Astrocyte (in vitro differentiated cells and primary cell): Measurements from ENCODE around the gene PDP2. TPM values are rescaled to one million over a fixed set of nuclear protein-coding genes. Genes with fewer than 3 reads are reported as not detected.

Experiments used
- DNase-seq: peaks from one replicate; pipeline ENCODE4 v3.0.0-alpha.2; 2010; ENCODE audit warnings: low read depth
- FAIRE-seq: peaks from 2 replicates; lab custom pipeline; 2011; peaks lifted over from hg19 to GRCh38; lab: Jason Lieb, UNC
- H2AFZ ChIP-seq: 2 replicates; pipeline ENCODE4 v1.6.0; 2012; ENCODE audit warnings: low read depth, low read length, inconsistent platforms
- H3K27ac ChIP-seq: 2 replicates; pipeline ENCODE4 v1.5.1; 2011; ENCODE audit warnings: low read depth, low read length, inconsistent platforms
- H3K27me3 ChIP-seq: 2 replicates; pipeline ENCODE4 v1.6.0; 2011; ENCODE audit warnings: low read length, inconsistent platforms; ENCODE audit not compliant: insufficient read depth
- H3K36me3 ChIP-seq: 2 replicates; pipeline ENCODE4 v1.5.1; 2011; ENCODE audit warnings: low read length, inconsistent platforms; ENCODE audit not compliant: insufficient read depth
- H3K4me1 ChIP-seq: 2 replicates; pipeline ENCODE4 v1.5.1; 2011; ENCODE audit warnings: low read length, inconsistent platforms; ENCODE audit not compliant: insufficient read depth
- H3K4me2 ChIP-seq: 2 replicates; pipeline ENCODE4 v1.6.0; 2012; ENCODE audit warnings: low read length, inconsistent platforms
- H3K4me3 ChIP-seq: 2 replicates; pipeline ENCODE4 v1.5.1; 2011; ENCODE audit warnings: low read depth, mild to moderate bottlenecking, low read length, inconsistent platforms; ENCODE audit not compliant: insufficient read depth
- H3K79me2 ChIP-seq: 2 replicates; pipeline ENCODE4 v1.6.0; 2012; ENCODE audit warnings: mild to moderate bottlenecking, low read length, inconsistent platforms; ENCODE audit not compliant: insufficient read depth
- H3K9ac ChIP-seq: 2 replicates; pipeline ENCODE4 v1.6.0; 2012; ENCODE audit warnings: mild to moderate bottlenecking, low read length, inconsistent platforms
- H3K9me3 ChIP-seq: 2 replicates; pipeline ENCODE4 v1.5.1; 2012; ENCODE audit warnings: low read depth, mild to moderate bottlenecking, low read length, inconsistent platforms; ENCODE audit not compliant: insufficient read depth
- H4K20me1 ChIP-seq: 2 replicates; pipeline ENCODE4 v1.6.0; 2012; ENCODE audit warnings: low read length, inconsistent platforms; ENCODE audit not compliant: insufficient read depth
- H3K27ac Mint-ChIP-seq: one replicate; pipeline ENCODE4 v1.8.0; 2021; ENCODE audit warnings: mild to moderate bottlenecking, mixed read lengths; ENCODE audit not compliant: unreplicated experiment
- H3K27me3 Mint-ChIP-seq: one replicate; pipeline ENCODE4 v1.8.0; 2021; ENCODE audit warnings: low read depth, mixed read lengths; ENCODE audit not compliant: unreplicated experiment
- H3K36me3 Mint-ChIP-seq: one replicate; pipeline ENCODE4 v1.8.0; 2021; ENCODE audit warnings: low read depth, mixed read lengths; ENCODE audit not compliant: unreplicated experiment
- H3K4me1 Mint-ChIP-seq: one replicate; pipeline ENCODE4 v1.8.0; 2021; ENCODE audit warnings: low read depth, mixed read lengths; ENCODE audit not compliant: unreplicated experiment
- H3K4me3 Mint-ChIP-seq: one replicate; pipeline ENCODE4 v1.8.0; 2021; ENCODE audit warnings: mild to moderate bottlenecking, moderate library complexity, mixed read lengths; ENCODE audit not compliant: unreplicated experiment
- H3K9me3 Mint-ChIP-seq: one replicate; pipeline ENCODE4 v1.8.0; 2021; ENCODE audit warnings: mild to moderate bottlenecking, mixed read lengths; ENCODE audit not compliant: unreplicated experiment
- EZH2 ChIP-seq: IDR thresholded peaks from 2 replicates; pipeline ENCODE4 v1.6.1; 2012; ENCODE audit warnings: mild to moderate bottlenecking, low read length, inconsistent platforms; ENCODE audit not compliant: insufficient read depth
- total RNA-seq: library from RNA; stranded (reverse); gene quantifications from 2 replicates; pipeline ENCODE4 v1.2.1, GENCODE V29; 2021
- TF ChIP-seq, protein P1 (sequence below): IDR thresholded peaks from 2 replicates; pipeline ENCODE4 v1.5.1; 2011; ENCODE audit warnings: low read depth, mild to moderate bottlenecking, inconsistent platforms, low read length, moderate library complexity; ENCODE audit not compliant: insufficient read depth

The PDP2 gene
- total RNA-seq, 1 donor from 2014 or later: 16.8 TPM

DNA sequence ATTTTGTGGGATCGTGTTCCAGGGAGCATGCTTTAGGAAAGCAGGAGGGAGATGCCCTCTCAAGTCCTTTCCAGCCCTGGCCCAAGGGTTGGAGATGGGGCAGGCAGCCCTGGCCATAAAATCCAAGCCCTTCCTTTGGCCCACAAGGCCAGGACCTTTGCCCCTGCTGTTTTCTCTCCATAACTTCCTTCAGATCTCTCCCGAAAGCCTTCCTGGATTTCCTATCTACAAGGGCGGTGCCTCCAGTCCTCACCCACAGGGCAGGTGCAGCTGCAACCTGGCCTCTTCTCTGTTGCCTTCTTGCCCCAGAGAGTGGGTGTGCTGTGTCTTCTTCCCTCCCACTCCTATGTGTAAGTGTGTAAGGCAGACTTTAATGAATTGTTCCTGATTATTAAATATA lies 8.5 kb upstream of the PDP2 start:
- Mint-ChIP-seq H3K4me3 (no peak overlapping the region), H3K27ac (no peak overlapping the region), H3K36me3 (no peaks in the 10 kb centered on the region), H3K9me3 (no peaks in the 10 kb centered on the region), H3K4me1 (peaks cover 14% of the 10 kb centered on the region), H3K27me3 (peaks cover 3% of the 10 kb centered on the region)
- Histone ChIP-seq H3K27ac (no peak overlapping the region), H3K79me2 (no peaks in the 10 kb centered on the region), H3K4me3 (no peak overlapping the region), H4K20me1 (no peaks in the 10 kb centered on the region), H2AFZ (no peak overlapping the region), H3K4me2 (no peak overlapping the region), H3K4me1 (peaks cover 23% of the 10 kb centered on the region), H3K9ac (no peak overlapping the region), H3K9me3 (no peaks in the 10 kb centered on the region), H3K36me3 (no peaks in the 10 kb centered on the region), H3K27me3 (no peaks in the 10 kb centered on the region)
- no peak for TF ChIP-seq EZH2
- TF ChIP-seq, protein P1, sequence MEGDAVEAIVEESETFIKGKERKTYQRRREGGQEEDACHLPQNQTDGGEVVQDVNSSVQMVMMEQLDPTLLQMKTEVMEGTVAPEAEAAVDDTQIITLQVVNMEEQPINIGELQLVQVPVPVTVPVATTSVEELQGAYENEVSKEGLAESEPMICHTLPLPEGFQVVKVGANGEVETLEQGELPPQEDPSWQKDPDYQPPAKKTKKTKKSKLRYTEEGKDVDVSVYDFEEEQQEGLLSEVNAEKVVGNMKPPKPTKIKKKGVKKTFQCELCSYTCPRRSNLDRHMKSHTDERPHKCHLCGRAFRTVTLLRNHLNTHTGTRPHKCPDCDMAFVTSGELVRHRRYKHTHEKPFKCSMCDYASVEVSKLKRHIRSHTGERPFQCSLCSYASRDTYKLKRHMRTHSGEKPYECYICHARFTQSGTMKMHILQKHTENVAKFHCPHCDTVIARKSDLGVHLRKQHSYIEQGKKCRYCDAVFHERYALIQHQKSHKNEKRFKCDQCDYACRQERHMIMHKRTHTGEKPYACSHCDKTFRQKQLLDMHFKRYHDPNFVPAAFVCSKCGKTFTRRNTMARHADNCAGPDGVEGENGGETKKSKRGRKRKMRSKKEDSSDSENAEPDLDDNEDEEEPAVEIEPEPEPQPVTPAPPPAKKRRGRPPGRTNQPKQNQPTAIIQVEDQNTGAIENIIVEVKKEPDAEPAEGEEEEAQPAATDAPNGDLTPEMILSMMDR: no peak
- no peak for DNase-seq
- no peak for FAIRE-seq

DNA sequence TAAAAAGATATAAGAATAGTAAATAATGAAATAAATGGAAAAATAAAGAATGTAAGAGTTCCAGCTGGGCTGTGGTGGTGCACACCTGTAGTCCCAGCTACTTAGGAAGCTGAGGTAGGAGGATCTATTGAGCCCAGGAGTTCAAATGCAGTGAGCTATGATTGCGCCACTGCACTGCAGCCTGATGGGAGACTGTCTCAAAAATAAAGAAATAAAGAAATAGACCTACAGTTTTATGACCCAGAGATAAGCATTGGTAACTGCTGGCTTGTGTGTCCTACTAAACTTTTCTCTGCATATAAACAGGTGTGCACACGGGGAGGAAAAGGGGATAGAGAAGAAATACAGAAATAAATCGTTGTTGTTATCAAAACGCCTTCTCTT lies 7.8 kb upstream of the PDP2 start:
- DNase-seq: no peak
- Histone ChIP-seq H3K9ac (peak overlapping the region; percentile 17), H3K4me3 (peak overlapping the region; percentile 41), H2AFZ (no peak overlapping the region), H3K27ac (no peak overlapping the region), H4K20me1 (no peaks in the 10 kb centered on the region), H3K79me2 (no peaks in the 10 kb centered on the region), H3K27me3 (no peaks in the 10 kb centered on the region), H3K4me1 (peaks cover 23% of the 10 kb centered on the region), H3K36me3 (no peaks in the 10 kb centered on the region), H3K9me3 (no peaks in the 10 kb centered on the region), H3K4me2 (peak overlapping the region; percentile 86)
- peak overlapping the region; percentile 67 for H3K27ac Mint-ChIP-seq
- H3K4me3 Mint-ChIP-seq: peak overlapping the region; percentile 74
- no peaks in the 10 kb centered on the region for H3K36me3 Mint-ChIP-seq
- TF ChIP-seq, protein P1: no peak
- no peak for TF ChIP-seq EZH2
- H3K27me3 Mint-ChIP-seq: peaks cover 3% of the 10 kb centered on the region
- H3K4me1 Mint-ChIP-seq: peaks cover 14% of the 10 kb centered on the region
- no peaks in the 10 kb centered on the region for H3K9me3 Mint-ChIP-seq
- FAIRE-seq: no peak

DNA sequence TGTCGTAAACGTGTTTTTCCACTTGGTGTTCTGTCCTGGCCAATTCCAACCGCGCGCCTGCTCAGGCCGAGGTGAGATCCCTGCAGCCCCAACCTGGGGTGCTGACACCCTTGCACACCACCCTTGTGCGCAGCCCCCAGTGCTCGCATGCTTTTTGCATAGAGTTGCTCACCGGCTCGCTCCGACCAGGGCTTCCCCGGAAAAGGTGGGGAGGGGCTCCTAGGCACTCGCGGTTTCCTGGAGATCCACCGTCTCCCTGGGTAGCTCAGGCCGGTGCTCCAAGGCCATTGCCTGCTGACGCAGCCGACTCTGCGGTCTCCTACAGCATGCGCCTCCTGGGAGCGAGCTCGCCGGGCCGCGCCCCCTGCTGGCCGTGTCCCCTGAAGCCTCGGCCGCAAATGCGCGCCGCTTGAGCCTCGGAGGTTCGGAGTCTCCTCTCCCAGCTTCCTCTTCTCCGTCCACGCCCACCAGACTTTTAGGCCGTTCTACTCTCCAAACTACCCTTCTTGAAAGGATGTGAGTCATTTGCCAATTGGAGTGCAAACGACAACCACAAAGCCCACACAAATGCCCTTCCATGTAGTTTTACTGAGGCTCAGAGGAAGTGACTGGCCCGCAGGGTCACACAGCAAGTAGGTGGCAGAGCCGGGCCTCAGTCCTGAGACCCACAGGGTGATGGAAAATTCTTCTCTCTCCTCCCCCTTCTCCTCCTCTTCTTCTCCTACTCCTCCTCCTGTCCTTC lies 7.2 kb upstream of the PDP2 start:
- Mint-ChIP-seq H3K9me3 (no peaks in the 10 kb centered on the region), H3K4me1 (peaks cover 18% of the 10 kb centered on the region), H3K27ac (peak overlapping the region; percentile 67), H3K36me3 (no peaks in the 10 kb centered on the region), H3K4me3 (peak overlapping the region; percentile 74), H3K27me3 (peaks cover 3% of the 10 kb centered on the region)
- DNase-seq: peak; percentile 99
- Histone ChIP-seq H3K79me2 (no peaks in the 10 kb centered on the region), H3K27ac (no peak overlapping the region), H3K4me2 (peak overlapping the region; percentile 86), H3K9me3 (no peaks in the 10 kb centered on the region), H3K36me3 (no peaks in the 10 kb centered on the region), H3K9ac (peak overlapping the region; percentile 17), H3K4me3 (peak overlapping the region; percentile 41), H2AFZ (peak overlapping the region; percentile 80), H3K27me3 (no peaks in the 10 kb centered on the region), H4K20me1 (no peaks in the 10 kb centered on the region), H3K4me1 (peaks cover 23% of the 10 kb centered on the region)
- peak; percentile 79 for FAIRE-seq
- TF ChIP-seq, protein P1: peak; percentile 89
- no peak for TF ChIP-seq EZH2
